Osteocyte (in vitro differentiated cells): ENCODE results near the gene PAPPA2. TPM values are rescaled to one million over a fixed set of nuclear protein-coding genes. Genes with fewer than 3 reads are reported as not detected.

ENCODE experiments used
- DNase-seq: peaks from one replicate; pipeline ENCODE4 v3.0.0; 2021; ENCODE audit warnings: mixed read lengths; ENCODE audit not compliant: unreplicated experiment; ENCODE audit errors: extremely low spot score
- H3K27ac Mint-ChIP-seq: one replicate; pipeline ENCODE4 v1.8.0; 2021; ENCODE audit warnings: mild to moderate bottlenecking, mixed read lengths; ENCODE audit not compliant: unreplicated experiment
- H3K27me3 Mint-ChIP-seq: one replicate; pipeline ENCODE4 v1.8.0; 2021; ENCODE audit warnings: mixed read lengths; ENCODE audit not compliant: unreplicated experiment
- H3K36me3 Mint-ChIP-seq: one replicate; pipeline ENCODE4 v1.8.0; 2021; ENCODE audit warnings: mixed read lengths; ENCODE audit not compliant: unreplicated experiment
- H3K4me1 Mint-ChIP-seq: one replicate; pipeline ENCODE4 v1.8.0; 2021; ENCODE audit warnings: mixed read lengths; ENCODE audit not compliant: unreplicated experiment
- H3K4me3 Mint-ChIP-seq: one replicate; pipeline ENCODE4 v1.8.0; 2021; ENCODE audit warnings: mild to moderate bottlenecking, moderate library complexity, mixed read lengths; ENCODE audit not compliant: unreplicated experiment
- H3K9me3 Mint-ChIP-seq: one replicate; pipeline ENCODE4 v1.8.0; 2021; ENCODE audit warnings: mixed read lengths; ENCODE audit not compliant: unreplicated experiment
- total RNA-seq: library from RNA; stranded (reverse); gene quantifications from 2 replicates; pipeline ENCODE4 v1.2.1, GENCODE V29; 2021
- TF ChIP-seq, protein P1 (sequence below): fragments of 200-600 bp; sonication (generic); IDR thresholded peaks from 2 replicates; pipeline ENCODE4 v1.5.0; 2021; ENCODE audit warnings: antibody characterized with exemption, mild to moderate bottlenecking, moderate library complexity

Gene PAPPA2
- total RNA-seq, 1 donor from 2014 or later = 0.35 TPM

DNA sequence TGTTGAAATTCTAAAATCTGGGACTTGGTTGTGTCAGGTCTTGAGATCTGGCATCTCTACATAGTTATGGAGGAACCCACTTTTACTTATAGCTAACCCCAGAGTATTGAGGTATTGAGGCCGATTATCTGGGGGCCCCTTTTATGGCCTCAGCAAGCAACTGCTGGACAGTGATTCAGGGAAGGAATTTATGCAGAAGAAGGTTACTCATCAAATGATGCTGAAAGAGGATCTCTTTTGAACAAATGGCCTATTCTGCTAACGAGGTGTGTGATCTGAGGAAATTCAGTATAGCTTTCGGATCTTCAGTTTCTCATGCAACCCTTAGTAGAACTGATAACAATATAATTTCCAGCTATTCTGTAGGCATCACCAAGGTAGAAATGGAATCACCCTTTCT is 239.9 kb downstream of the PAPPA2 start:
- Mint-ChIP-seq H3K27ac (no peak overlapping the region), H3K36me3 (no peaks in the 10 kb centered on the region), H3K4me3 (no peak overlapping the region), H3K9me3 (no peaks in the 10 kb centered on the region), H3K27me3 (no peaks in the 10 kb centered on the region), H3K4me1 (no peaks in the 10 kb centered on the region)
- DNase-seq = no peak
- TF ChIP-seq, protein P1, sequence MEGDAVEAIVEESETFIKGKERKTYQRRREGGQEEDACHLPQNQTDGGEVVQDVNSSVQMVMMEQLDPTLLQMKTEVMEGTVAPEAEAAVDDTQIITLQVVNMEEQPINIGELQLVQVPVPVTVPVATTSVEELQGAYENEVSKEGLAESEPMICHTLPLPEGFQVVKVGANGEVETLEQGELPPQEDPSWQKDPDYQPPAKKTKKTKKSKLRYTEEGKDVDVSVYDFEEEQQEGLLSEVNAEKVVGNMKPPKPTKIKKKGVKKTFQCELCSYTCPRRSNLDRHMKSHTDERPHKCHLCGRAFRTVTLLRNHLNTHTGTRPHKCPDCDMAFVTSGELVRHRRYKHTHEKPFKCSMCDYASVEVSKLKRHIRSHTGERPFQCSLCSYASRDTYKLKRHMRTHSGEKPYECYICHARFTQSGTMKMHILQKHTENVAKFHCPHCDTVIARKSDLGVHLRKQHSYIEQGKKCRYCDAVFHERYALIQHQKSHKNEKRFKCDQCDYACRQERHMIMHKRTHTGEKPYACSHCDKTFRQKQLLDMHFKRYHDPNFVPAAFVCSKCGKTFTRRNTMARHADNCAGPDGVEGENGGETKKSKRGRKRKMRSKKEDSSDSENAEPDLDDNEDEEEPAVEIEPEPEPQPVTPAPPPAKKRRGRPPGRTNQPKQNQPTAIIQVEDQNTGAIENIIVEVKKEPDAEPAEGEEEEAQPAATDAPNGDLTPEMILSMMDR = no peak

- Mint-ChIP-seq H3K4me3 (no peak overlapping the region), H3K27me3 (no peaks in the 10 kb centered on the region), H3K4me1 (no peaks in the 10 kb centered on the region), H3K36me3 (no peaks in the 10 kb centered on the region), H3K27ac (no peak overlapping the region), H3K9me3 (no peaks in the 10 kb centered on the region)
- no peak for DNase-seq
- TF ChIP-seq, protein P1 = no peak
Observed at GRCh38 chr1:176705585-176705984, 242.6 kb downstream of the PAPPA2 start.

- Mint-ChIP-seq H3K36me3 (no peaks in the 10 kb centered on the region), H3K27me3 (no peaks in the 10 kb centered on the region), H3K4me3 (no peak overlapping the region), H3K9me3 (no peaks in the 10 kb centered on the region), H3K4me1 (no peaks in the 10 kb centered on the region), H3K27ac (no peak overlapping the region)
- TF ChIP-seq, protein P1 = no peak
- no peak for DNase-seq
Observed at GRCh38 chr1:176717066-176717750, 254.2 kb downstream of the PAPPA2 start.

- TF ChIP-seq, protein P1 = no peak
- no peak overlapping the region for H3K4me3 Mint-ChIP-seq
- H3K4me1 Mint-ChIP-seq = no peaks in the 10 kb centered on the region
- H3K36me3 Mint-ChIP-seq = no peaks in the 10 kb centered on the region
- H3K27ac Mint-ChIP-seq = no peak overlapping the region
- no peaks in the 10 kb centered on the region for H3K9me3 Mint-ChIP-seq
- no peak for DNase-seq
- no peaks in the 10 kb centered on the region for H3K27me3 Mint-ChIP-seq
Observed at GRCh38 chr1:176719447-176719846, 256.5 kb downstream of the PAPPA2 start.

DNA sequence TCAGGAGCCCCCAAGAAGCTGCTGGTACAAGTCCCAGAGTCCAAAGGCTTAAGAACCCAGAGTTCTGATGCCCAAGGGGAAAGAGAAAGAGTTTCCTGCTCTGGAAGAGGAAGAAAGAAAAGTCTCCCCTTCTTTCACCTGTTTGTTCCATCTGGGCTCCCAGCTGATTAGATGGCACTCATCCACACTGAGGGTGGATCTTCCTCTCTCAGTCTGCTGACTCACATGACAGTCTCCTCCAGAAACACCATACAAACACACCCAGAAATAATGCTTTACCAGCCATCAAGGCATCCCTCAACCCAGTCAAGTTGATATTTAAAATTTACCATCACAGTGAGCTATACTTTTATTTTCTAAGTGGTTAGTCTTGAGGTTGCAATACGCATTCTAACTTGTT is 257.9 kb downstream of the PAPPA2 start:
- H3K27me3 Mint-ChIP-seq = no peaks in the 10 kb centered on the region
- H3K36me3 Mint-ChIP-seq = no peaks in the 10 kb centered on the region
- no peak overlapping the region for H3K27ac Mint-ChIP-seq
- H3K4me3 Mint-ChIP-seq = no peak overlapping the region
- no peaks in the 10 kb centered on the region for H3K4me1 Mint-ChIP-seq
- TF ChIP-seq, protein P1 = no peak
- DNase-seq = no peak
- no peaks in the 10 kb centered on the region for H3K9me3 Mint-ChIP-seq
